ENCODE results near the gene NTRK2.

NTRK2 gene

GRCh38 chr9:84860249-84861115 lies 191.0 kb downstream of the NTRK2 start:
- TF ChIP-seq TAF1 (IDR thresholded peaks at IDR 0.05; ENCODE audit: low read depth, low read length): no peak
- no peak for TF ChIP-seq POU2F2 (IDR thresholded peaks at IDR 0.05; ENCODE audit: low read depth, low read length)
- TF ChIP-seq PAX5 (IDR thresholded peaks at IDR 0.05; ENCODE audit: insufficient read depth, low read length, severe bottlenecking): no peak
- TF ChIP-seq POLR2A (IDR thresholded peaks at IDR 0.05; ENCODE audit: low read depth, low read length): no peak
- no peak for TF ChIP-seq SPI1 (IDR thresholded peaks at IDR 0.05; ENCODE audit: low read depth, low read length)
- no peak for TF ChIP-seq POLR2AphosphoS5 (IDR thresholded peaks at IDR 0.05; ENCODE audit: low read depth, low read length)
- DNase-seq (ENCODE audit: insufficient read length, low spot score) (no peak), FAIRE-seq (no peak)

- FAIRE-seq (no peak), DNase-seq (ENCODE audit: insufficient read length, low spot score) (no peak)
- TF ChIP-seq POLR2AphosphoS5 (IDR thresholded peaks at IDR 0.05; ENCODE audit: low read depth, low read length) (no peak), POU2F2 (IDR thresholded peaks at IDR 0.05; ENCODE audit: low read depth, low read length) (no peak), TAF1 (IDR thresholded peaks at IDR 0.05; ENCODE audit: low read depth, low read length) (no peak), SPI1 (IDR thresholded peaks at IDR 0.05; ENCODE audit: low read depth, low read length) (no peak), POLR2A (IDR thresholded peaks at IDR 0.05; ENCODE audit: low read depth, low read length) (no peak), PAX5 (IDR thresholded peaks at IDR 0.05; ENCODE audit: insufficient read depth, low read length, severe bottlenecking) (no peak)
Observed at GRCh38 chr9:84861455-84861854, 191.9 kb downstream of the NTRK2 start.

- TF ChIP-seq PAX5 (IDR thresholded peaks at IDR 0.05; ENCODE audit: insufficient read depth, low read length, severe bottlenecking) (no peak), SPI1 (IDR thresholded peaks at IDR 0.05; ENCODE audit: low read depth, low read length) (no peak), TAF1 (IDR thresholded peaks at IDR 0.05; ENCODE audit: low read depth, low read length) (no peak)
- FAIRE-seq: no peak
- DNase-seq (ENCODE audit: insufficient read length, low spot score): no peak
Observed at GRCh38 chr9:84862308-84862707, 192.8 kb downstream of the NTRK2 start.

- DNase-seq (ENCODE audit: insufficient read length, low spot score) (no peak), FAIRE-seq (no peak)
- no peak for TF ChIP-seq SPI1 (IDR thresholded peaks at IDR 0.05; ENCODE audit: low read depth, low read length)
- TF ChIP-seq POU2F2 (IDR thresholded peaks at IDR 0.05; ENCODE audit: low read depth, low read length): no peak
- no peak for TF ChIP-seq PAX5 (IDR thresholded peaks at IDR 0.05; ENCODE audit: insufficient read depth, low read length, severe bottlenecking)
- no peak for TF ChIP-seq TAF1 (IDR thresholded peaks at IDR 0.05; ENCODE audit: low read depth, low read length)
- no peak for TF ChIP-seq POLR2AphosphoS5 (IDR thresholded peaks at IDR 0.05; ENCODE audit: low read depth, low read length)
- no peak for TF ChIP-seq POLR2A (IDR thresholded peaks at IDR 0.05; ENCODE audit: low read depth, low read length)
Observed at GRCh38 chr9:84862810-84863287, 193.3 kb downstream of the NTRK2 start.

GRCh38 chr9:84863372-84863771 lies 193.8 kb downstream of the NTRK2 start:
- no peak for FAIRE-seq
- TF ChIP-seq PAX5 (IDR thresholded peaks at IDR 0.05; ENCODE audit: insufficient read depth, low read length, severe bottlenecking) (no peak), TAF1 (IDR thresholded peaks at IDR 0.05; ENCODE audit: low read depth, low read length) (no peak), POLR2A (IDR thresholded peaks at IDR 0.05; ENCODE audit: low read depth, low read length) (no peak), POU2F2 (IDR thresholded peaks at IDR 0.05; ENCODE audit: low read depth, low read length) (no peak), POLR2AphosphoS5 (IDR thresholded peaks at IDR 0.05; ENCODE audit: low read depth, low read length) (no peak), SPI1 (IDR thresholded peaks at IDR 0.05; ENCODE audit: low read depth, low read length) (no peak)
- no peak for DNase-seq (ENCODE audit: insufficient read length, low spot score)

GRCh38 chr9:84866396-84867175 lies 197.1 kb downstream of the NTRK2 start:
- FAIRE-seq (no peak), DNase-seq (ENCODE audit: insufficient read length, low spot score) (no peak)
- TF ChIP-seq SPI1 (IDR thresholded peaks at IDR 0.05; ENCODE audit: low read depth, low read length): no peak
- no peak for TF ChIP-seq POLR2A (IDR thresholded peaks at IDR 0.05; ENCODE audit: low read depth, low read length)
- no peak for TF ChIP-seq POU2F2 (IDR thresholded peaks at IDR 0.05; ENCODE audit: low read depth, low read length)
- no peak for TF ChIP-seq PAX5 (IDR thresholded peaks at IDR 0.05; ENCODE audit: insufficient read depth, low read length, severe bottlenecking)
- no peak for TF ChIP-seq POLR2AphosphoS5 (IDR thresholded peaks at IDR 0.05; ENCODE audit: low read depth, low read length)
- no peak for TF ChIP-seq TAF1 (IDR thresholded peaks at IDR 0.05; ENCODE audit: low read depth, low read length)

- DNase-seq (ENCODE audit: insufficient read length, low spot score): no peak
- no peak for TF ChIP-seq PAX5 (IDR thresholded peaks at IDR 0.05; ENCODE audit: insufficient read depth, low read length, severe bottlenecking)
- no peak for TF ChIP-seq TAF1 (IDR thresholded peaks at IDR 0.05; ENCODE audit: low read depth, low read length)
- FAIRE-seq: no peak
Observed at GRCh38 chr9:84867186-84867585, 197.7 kb downstream of the NTRK2 start.

- DNase-seq (ENCODE audit: insufficient read length, low spot score) (no peak), FAIRE-seq (no peak)
- TF ChIP-seq POLR2A (IDR thresholded peaks at IDR 0.05; ENCODE audit: low read depth, low read length): no peak
- no peak for TF ChIP-seq TAF1 (IDR thresholded peaks at IDR 0.05; ENCODE audit: low read depth, low read length)
- no peak for TF ChIP-seq POU2F2 (IDR thresholded peaks at IDR 0.05; ENCODE audit: low read depth, low read length)
- no peak for TF ChIP-seq SPI1 (IDR thresholded peaks at IDR 0.05; ENCODE audit: low read depth, low read length)
- no peak for TF ChIP-seq PAX5 (IDR thresholded peaks at IDR 0.05; ENCODE audit: insufficient read depth, low read length, severe bottlenecking)
- TF ChIP-seq POLR2AphosphoS5 (IDR thresholded peaks at IDR 0.05; ENCODE audit: low read depth, low read length): no peak
Observed at GRCh38 chr9:84869091-84869490, 199.6 kb downstream of the NTRK2 start.

- TF ChIP-seq POLR2AphosphoS5 (IDR thresholded peaks at IDR 0.05; ENCODE audit: low read depth, low read length): no peak
- DNase-seq (ENCODE audit: insufficient read length, low spot score) (no peak), FAIRE-seq (no peak)
Observed at GRCh38 chr9:84871983-84872382, 202.5 kb downstream of the NTRK2 start.

Measured in GM12891 (cell line).